Left cardiac atrium (tissue), 4 donors: ENCODE results near the gene DHX38. TPM values are rescaled to one million over a fixed set of nuclear protein-coding genes. Genes with fewer than 3 reads are reported as not detected.
"Not testable (repeated sequence)": the region's sequence is repeated elsewhere in the genome, so short reads cannot be mapped to it uniquely, and the experiment has no call there.

Experiments
- ATAC-seq, 2 donors: fragments of 200-7000 bp; cut with Tn5 transposase; one replicate each; pipeline ENCODE4 v1.9.1; 2020; ENCODE audit warnings: mild to moderate bottlenecking in 2 of 2, moderate library complexity in 2 of 2
- DNase-seq: peaks from one replicate; pipeline ENCODE4 v3.0.0-alpha.2; 2020
- intact Hi-C, 2 donors: fragments of 100-400 bp; cut with DNase I; formaldehyde crosslinking; loops; one replicate each; pipeline versions ENCODE4 v1.14.1 to v1.15.1; 2022 to 2023
- long read RNA-seq: library from polyadenylated mRNA; unstranded; transcript quantifications from one replicate; pipeline ENCODE4 v2.0.0, GENCODE V29; 2021
- total RNA-seq, 2 donors: library from RNA; stranded (reverse); fragmentation: NEBNext Ultra II Directional; extraction: Animal tissue kit (Norgen Biotek cat#: 25700); gene quantifications; one replicate each; pipeline ENCODE4 v1.2.1, GENCODE V29; 2021
- donor health status: DM: no; HTN: yes; CAD: no.
- donor health status: DM: no; HTN: yes; CAD: no; lungs with severe emphysema.
- donor health status: DM: yes; HTN: yes; CAD: no.
- donor health status: Dilated cardiomyopathy.

Gene DHX38
- total RNA-seq = 10 to 100 TPM; 33.5 to 45.3 TPM
- long read RNA-seq, full-length matches to known transcripts = 9 of 19 reads
- long read RNA-seq, partial matches to known transcripts = 8 of 19 reads
- long read RNA-seq, other reads (novel, unspliced or antisense) = 2 of 19 reads

GRCh38 chr16:72093448-72094265, at the start of gene DHX38, which contains the start of gene TXNL4B:
Gene DHX38, plus strand, starts transcription at chr16:72093847. Its CDS starts 2,311 bp downstream, at chr16:72096158.
Gene TXNL4B, minus strand, starts transcription at chr16:72093620. Its CDS starts 2,871 bp downstream, at chr16:72090749.
- ATAC-seq (peak; percentile 99), DNase-seq (peak; percentile 95)
- intact Hi-C loops = no loop called here

GRCh38 chr16:72044296-72044695, 49.4 kb upstream of the DHX38 start:
- intact Hi-C loops = no loop called here
- DNase-seq = no peak
- ATAC-seq = no peak

GRCh38 chr16:72044825-72045359, 48.8 kb upstream of the DHX38 start:
- DNase-seq (no peak), ATAC-seq (no peak)
- intact Hi-C loops = no loop called here

GRCh38 chr16:72049110-72049509, 44.5 kb upstream of the DHX38 start:
- DNase-seq = no peak
- no peak for ATAC-seq
- intact Hi-C loops = no loop called here

- ATAC-seq (peak; percentile 54 to 74), DNase-seq (no peak)
- intact Hi-C loops = no loop called here
These were observed 42.7 kb upstream of the DHX38 start for GRCh38 chr16:72050769-72051464.

GRCh38 chr16:72051818-72052217, 41.8 kb upstream of the DHX38 start:
- intact Hi-C loops = no loop called here
- DNase-seq (no peak), ATAC-seq (peak; percentile 36 to 40)

GRCh38 chr16:72054254-72054847, 39.3 kb upstream of the DHX38 start, which contains the start of gene HP:
Gene HP, plus strand, starts transcription at chr16:72054505. Its CDS starts 148 bp downstream, at chr16:72054653.
- DNase-seq, intact Hi-C loops: not testable (repeated sequence)
- ATAC-seq = peak; percentile 43 to 63

GRCh38 chr16:72055911-72056310, 37.7 kb upstream of the DHX38 start:
- intact Hi-C loops = no loop called here
- DNase-seq = no peak
- ATAC-seq = no peak

GRCh38 chr16:72057313-72057712, 36.3 kb upstream of the DHX38 start:
- peak in 1 of 2 donors; percentile 35 for ATAC-seq

GRCh38 chr16:72059060-72059459, 34.6 kb upstream of the DHX38 start:
- intact Hi-C loops, DNase-seq: not testable (repeated sequence)
- peak in 1 of 2 donors; percentile 24 for ATAC-seq

More at GRCh38 chr16:72057313-72057712, 36.3 kb upstream of the DHX38 start:
- intact Hi-C loops, DNase-seq: not testable (repeated sequence)

- DNase-seq (no peak), ATAC-seq (no peak)
- intact Hi-C loops = no loop called here
These were observed 33.2 kb upstream of the DHX38 start for GRCh38 chr16:72060405-72060804.

- intact Hi-C loops = no loop called here
- ATAC-seq (no peak), DNase-seq (no peak)
These were observed 32.1 kb upstream of the DHX38 start for GRCh38 chr16:72061564-72061963.

GRCh38 chr16:72064361-72064894, 29.2 kb upstream of the DHX38 start:
- intact Hi-C loops = no loop called here
- ATAC-seq (no peak), DNase-seq (no peak)

GRCh38 chr16:72066747-72067146, 26.9 kb upstream of the DHX38 start:
- intact Hi-C loops = loop anchor here in 1 of 2 donors (2.0 kb wide), 1 partner anchor 32 kb away; no protein-coding TSS in a partner anchor
- DNase-seq = no peak
- ATAC-seq = peak; percentile 61 to 84

GRCh38 chr16:72068930-72069329, 24.7 kb upstream of the DHX38 start:
- DNase-seq (no peak), ATAC-seq (no peak)
- intact Hi-C loops = no loop called here

GRCh38 chr16:72072514-72073342, 20.9 kb upstream of the DHX38 start:
- ATAC-seq (peak; percentile 71 to 75), DNase-seq (no peak)
- intact Hi-C loops = no loop called here

- intact Hi-C loops = no loop called here
- ATAC-seq (peak; percentile 89 to 95), DNase-seq (peak; percentile 58)
These were observed 20.0 kb upstream of the DHX38 start for GRCh38 chr16:72073560-72074230.
